ENCODE measurements around the gene BCAS4.

Gene BCAS4

GRCh38 chr20:50852085-50852484 lies 57.2 kb downstream of the BCAS4 start:
- no peak for DNase-seq

GRCh38 chr20:50854506-50855249 lies 59.8 kb downstream of the BCAS4 start:
- no peak overlapping the region for H3K27ac Mint-ChIP-seq
- DNase-seq: no peak
- H3K36me3 Mint-ChIP-seq (ENCODE audit: low read depth): no peaks in the 10 kb centered on the region
- H3K4me1 Mint-ChIP-seq: peaks cover 24% of the 10 kb centered on the region
- H3K9me3 Mint-ChIP-seq: no peaks in the 10 kb centered on the region
- H3K4me3 Mint-ChIP-seq: no peak overlapping the region
- no peak for TF ChIP-seq CTCF (IDR thresholded peaks at IDR 0.05)
- peaks cover 6% of the 10 kb centered on the region for H3K27me3 Mint-ChIP-seq (ENCODE audit: low read depth, poor library complexity)

More at GRCh38 chr20:50852085-50852484, 57.2 kb downstream of the BCAS4 start:
- H3K4me3 Mint-ChIP-seq: no peak overlapping the region
- peaks cover 38% of the 10 kb centered on the region for H3K4me1 Mint-ChIP-seq
- TF ChIP-seq CTCF (IDR thresholded peaks at IDR 0.05): no peak
- H3K9me3 Mint-ChIP-seq: no peaks in the 10 kb centered on the region
- H3K36me3 Mint-ChIP-seq (ENCODE audit: low read depth): no peaks in the 10 kb centered on the region
- H3K27ac Mint-ChIP-seq: no peak overlapping the region
- H3K27me3 Mint-ChIP-seq (ENCODE audit: low read depth, poor library complexity): peaks cover 8% of the 10 kb centered on the region

DNA sequence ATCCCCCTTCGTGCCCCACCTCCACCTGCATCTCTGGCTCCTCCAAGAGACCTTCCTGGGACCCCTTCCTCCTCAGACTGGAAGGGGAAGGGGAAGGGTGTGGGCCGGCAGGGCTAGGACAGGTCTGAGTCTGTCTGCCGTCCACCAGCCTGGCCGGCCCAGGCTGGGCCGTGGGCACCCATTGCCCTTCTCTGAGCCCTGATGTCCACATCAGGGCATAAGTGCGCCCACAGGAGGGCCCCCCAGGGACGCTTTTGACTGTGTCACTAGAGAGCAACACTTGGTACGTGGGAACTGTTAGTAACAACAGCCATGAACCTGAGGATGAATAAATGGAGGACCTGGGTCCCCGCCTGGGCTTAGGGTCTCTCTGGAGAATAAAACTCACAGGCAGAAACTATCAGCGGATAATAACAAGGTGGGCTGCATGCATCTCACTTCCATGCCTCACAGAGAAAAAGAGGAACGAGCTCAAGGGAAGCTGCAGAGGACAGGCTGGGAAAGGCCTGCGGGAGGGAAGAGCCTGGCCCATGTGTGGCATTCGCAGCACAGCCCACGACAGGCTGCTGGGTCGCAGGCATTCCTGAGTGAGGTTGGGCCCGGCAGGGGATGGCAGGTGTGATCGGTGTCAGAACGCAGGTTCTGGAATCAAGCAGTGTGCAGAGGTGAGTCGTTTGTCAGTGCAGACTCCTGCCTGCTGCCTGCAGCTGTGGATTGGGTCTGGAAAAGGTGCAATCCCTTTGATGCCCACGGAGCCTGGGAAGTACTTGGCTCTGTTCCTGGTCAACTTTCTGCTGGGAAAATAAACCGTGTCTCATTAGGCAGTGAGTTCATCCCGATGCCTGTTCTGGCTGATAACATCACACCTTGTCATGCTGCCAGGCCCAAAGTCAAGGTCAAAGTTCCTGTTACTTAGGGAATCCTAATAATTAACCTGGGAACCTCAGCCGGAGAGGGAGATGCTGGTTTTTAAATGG lies 60.9 kb downstream of the BCAS4 start:
- Mint-ChIP-seq H3K27ac (no peak overlapping the region), H3K27me3 (ENCODE audit: low read depth, poor library complexity) (peaks cover 8% of the 10 kb centered on the region), H3K4me3 (no peak overlapping the region), H3K4me1 (peaks cover 25% of the 10 kb centered on the region), H3K9me3 (no peaks in the 10 kb centered on the region), H3K36me3 (ENCODE audit: low read depth) (no peaks in the 10 kb centered on the region)
- DNase-seq: no peak
- no peak for TF ChIP-seq CTCF (IDR thresholded peaks at IDR 0.05)

- Mint-ChIP-seq H3K4me1 (peaks cover 24% of the 10 kb centered on the region), H3K27ac (no peak overlapping the region), H3K4me3 (no peak overlapping the region), H3K36me3 (ENCODE audit: low read depth) (no peaks in the 10 kb centered on the region), H3K9me3 (no peaks in the 10 kb centered on the region), H3K27me3 (ENCODE audit: low read depth, poor library complexity) (peaks cover 8% of the 10 kb centered on the region)
- TF ChIP-seq CTCF (IDR thresholded peaks at IDR 0.05): no peak
- no peak for DNase-seq
Measured at GRCh38 chr20:50856475-50857041, 61.7 kb downstream of the BCAS4 start.

- DNase-seq: no peak
- H3K4me3 Mint-ChIP-seq: no peak overlapping the region
- TF ChIP-seq CTCF (IDR thresholded peaks at IDR 0.05): no peak
- peaks cover 8% of the 10 kb centered on the region for H3K27me3 Mint-ChIP-seq (ENCODE audit: low read depth, poor library complexity)
- no peak overlapping the region for H3K27ac Mint-ChIP-seq
- H3K4me1 Mint-ChIP-seq: peaks cover 24% of the 10 kb centered on the region
- no peaks in the 10 kb centered on the region for H3K36me3 Mint-ChIP-seq (ENCODE audit: low read depth)
- no peaks in the 10 kb centered on the region for H3K9me3 Mint-ChIP-seq
Measured at GRCh38 chr20:50857348-50857747, 62.5 kb downstream of the BCAS4 start.

Data from nephron progenitor cell (in vitro differentiated cells).